Stimulated activated naive CD8-positive, alpha-beta T cell treated with anti-CD3 and anti-CD28 coated beads, Interleukin-15, Interleukin-2, amounts not matched to agents 100 U/mL and 50 U/mL, for 24 hours (primary cell): ENCODE measurements around the gene SLC35D3.
"Not testable (repeated sequence)": the region's sequence is repeated elsewhere in the genome, so short reads cannot be mapped to it uniquely, and the experiment has no call there.

Source experiments
- ATAC-seq: fragments of 150-1000 bp; cut with Tn5 transposase; one replicate; pipeline ENCODE4 v1.10.0; 2021
- DNase-seq: peaks from one replicate; pipeline ENCODE4 v3.0.0; 2021

The SLC35D3 gene

DNA sequence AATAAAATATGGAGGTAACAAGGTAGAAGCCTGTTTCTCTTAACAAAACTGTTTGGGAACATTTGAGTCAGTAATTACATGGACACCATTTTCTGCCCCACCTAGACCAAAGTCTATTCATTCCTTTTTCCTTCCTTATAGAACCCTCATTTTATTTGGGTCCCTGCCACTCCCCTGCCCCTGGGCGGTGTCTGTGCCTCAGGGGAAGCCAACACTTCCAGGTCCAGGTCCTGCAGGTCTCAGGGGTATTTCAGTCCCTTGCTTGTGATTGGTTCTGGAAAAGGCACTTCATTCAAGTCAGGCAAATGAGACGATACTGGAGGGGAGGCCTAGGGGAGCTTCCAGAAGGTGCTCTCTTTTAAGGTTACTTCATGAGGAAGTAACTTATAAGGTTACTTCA is 42.3 kb downstream of the SLC35D3 start:
- DNase-seq (no peak), ATAC-seq (no peak)

DNA sequence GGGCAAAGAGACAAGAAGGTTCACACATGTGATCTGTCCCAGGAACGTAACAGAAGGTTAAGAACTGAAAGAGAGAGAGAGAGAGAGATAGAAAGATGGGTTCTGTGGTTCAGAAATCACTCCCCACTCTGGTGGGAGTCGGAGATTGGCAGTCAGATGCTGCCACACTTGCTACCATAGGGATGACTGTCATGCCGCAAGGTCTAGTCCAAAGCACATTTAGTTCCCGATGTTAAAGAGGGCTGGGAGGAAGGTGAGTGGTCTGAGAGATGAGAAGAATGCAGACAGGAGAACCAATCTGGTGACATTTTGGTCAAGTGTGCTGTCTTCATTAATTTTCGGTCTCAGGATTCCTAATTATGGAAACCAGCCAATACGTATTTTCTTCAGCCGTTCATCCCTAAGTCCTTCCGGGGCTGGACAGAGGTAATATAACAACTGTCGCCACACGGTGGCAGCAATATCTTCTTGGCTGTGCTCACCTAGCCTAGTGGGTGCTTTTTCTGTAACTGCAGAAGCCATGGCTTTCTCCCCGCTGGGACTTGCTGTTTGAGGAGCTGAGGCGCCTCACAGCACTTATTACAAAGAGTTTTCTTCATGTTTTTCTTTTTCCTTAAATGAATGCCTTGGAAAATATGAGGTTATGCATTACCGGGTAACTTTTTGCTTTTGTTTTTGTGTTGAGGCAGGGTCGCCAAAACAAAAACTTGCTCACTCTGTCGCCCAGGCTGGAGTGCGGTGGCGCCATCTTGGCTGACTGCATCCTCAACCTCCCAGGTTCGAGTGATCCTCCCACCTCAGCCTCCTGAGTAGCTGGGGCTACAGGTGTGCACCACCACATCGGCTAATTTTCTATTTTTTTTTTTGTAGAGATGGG is 46.0 kb downstream of the SLC35D3 start:
- ATAC-seq = peak; percentile 82
- DNase-seq = peak; percentile 73

DNA sequence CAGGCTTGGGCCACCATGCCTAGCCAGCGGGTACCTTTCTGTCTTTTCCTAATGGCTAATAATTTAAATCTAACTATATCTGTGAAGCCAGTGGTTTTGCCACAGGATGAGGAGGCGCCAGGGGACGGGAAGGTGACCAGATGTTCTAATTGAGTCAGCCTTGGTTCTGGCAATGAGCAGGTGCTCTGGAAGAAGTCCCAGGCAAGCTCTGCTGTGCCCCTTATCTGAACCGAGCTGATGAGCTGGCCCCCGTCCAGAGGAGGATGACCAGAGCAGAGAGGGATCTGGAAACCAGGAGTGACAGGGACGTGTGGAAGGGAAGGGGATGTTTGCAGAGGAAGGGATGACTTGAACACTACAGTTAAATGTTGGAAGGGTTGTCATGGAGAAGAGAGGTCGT is 46.7 kb downstream of the SLC35D3 start:
- DNase-seq (no peak), ATAC-seq (no peak)

DNA sequence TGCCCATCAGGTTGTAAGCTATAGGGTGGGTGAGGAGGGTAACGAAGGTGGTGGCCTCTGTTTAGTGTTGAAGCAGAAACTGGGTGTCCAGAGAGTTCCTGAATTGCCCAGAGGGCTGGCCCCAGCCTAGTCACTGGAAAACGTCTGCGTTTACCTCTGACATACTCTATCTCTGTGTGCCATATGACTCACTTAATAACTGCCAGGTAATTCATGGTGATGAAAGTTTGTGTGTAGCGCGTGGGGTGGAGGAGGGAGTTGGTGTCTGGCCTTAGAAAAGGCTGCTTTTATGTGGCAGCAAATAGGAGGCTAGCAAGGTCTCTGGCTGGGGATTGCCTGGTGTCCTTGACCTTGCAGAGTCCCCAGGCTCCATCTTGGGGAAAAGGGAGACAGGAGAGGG is 47.3 kb downstream of the SLC35D3 start:
- DNase-seq = no peak
- no peak for ATAC-seq

DNA sequence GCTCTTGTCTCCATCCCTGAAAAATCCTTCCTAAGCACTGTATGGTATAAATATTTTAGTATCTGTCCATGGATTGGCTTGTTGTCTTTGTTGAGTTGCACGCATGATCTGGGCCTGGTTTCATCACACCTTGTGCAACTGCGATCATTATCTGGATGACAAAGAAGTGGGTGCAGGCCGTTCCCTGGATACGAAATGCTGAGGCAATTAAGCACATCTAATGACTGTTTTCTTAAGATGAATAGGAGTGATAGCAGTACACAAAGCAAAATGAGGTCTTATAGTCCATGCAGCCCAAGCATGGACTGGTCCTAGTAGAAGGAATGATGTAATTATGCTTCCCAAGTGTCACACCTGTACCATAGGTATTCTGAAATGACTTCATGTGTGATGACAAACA is 47.8 kb downstream of the SLC35D3 start:
- ATAC-seq (no peak), DNase-seq (no peak)

DNA sequence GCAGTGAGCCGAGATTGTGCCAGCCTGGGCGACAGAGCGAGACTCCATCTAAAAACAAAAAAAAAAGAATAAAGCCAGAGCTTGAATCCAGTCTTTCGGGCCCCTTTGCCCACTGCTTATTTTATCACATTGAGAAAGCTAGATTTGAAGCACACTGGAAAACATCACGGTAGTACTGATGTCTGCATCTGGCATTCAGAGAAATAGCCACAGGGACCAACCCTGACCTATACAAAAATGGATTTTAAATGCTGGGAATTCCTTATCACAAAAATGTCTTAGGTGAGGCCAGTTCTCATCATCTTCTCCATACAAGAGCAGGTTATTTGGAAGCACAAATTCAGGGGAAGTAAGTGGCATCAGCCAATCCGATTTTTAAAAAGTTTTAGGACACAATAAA is 49.5 kb downstream of the SLC35D3 start:
- DNase-seq = no peak

DNA sequence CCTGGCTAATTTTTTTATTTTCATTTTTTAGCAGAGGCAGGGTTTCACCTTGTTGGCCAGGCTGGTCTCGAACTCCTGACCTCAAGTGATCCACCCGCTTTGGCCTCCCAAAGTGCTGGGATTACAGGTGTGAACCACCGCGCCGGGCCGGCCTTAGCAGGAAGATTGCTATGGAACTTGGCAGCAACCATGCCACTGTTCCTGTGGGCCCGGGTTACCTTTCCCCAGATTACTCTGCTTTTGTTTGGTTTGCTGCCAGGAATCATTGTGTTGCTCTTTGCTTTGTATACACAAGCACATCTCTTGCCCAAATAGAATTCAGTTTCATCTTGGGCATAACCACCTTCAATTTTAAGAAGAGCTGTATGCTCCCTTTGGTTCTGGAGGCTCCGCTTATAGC is 51.7 kb downstream of the SLC35D3 start:
- ATAC-seq, DNase-seq: not testable (repeated sequence)

More for the DNA sequence above, 49.5 kb downstream of the SLC35D3 start:
- no peak for ATAC-seq
